ENCODE results near the gene OR52A1. TPM values are rescaled to one million over a fixed set of nuclear protein-coding genes. Genes with fewer than 3 reads are reported as not detected.

OR52A1 gene
- total and polyA plus RNA-seq, 9 of the 15 experiments (the other 6 are each of a cell fraction or from before 2014, with no cell fraction given) = under 0.01 to 0.33 (median 0.13) TPM; not detected in 3

DNA sequence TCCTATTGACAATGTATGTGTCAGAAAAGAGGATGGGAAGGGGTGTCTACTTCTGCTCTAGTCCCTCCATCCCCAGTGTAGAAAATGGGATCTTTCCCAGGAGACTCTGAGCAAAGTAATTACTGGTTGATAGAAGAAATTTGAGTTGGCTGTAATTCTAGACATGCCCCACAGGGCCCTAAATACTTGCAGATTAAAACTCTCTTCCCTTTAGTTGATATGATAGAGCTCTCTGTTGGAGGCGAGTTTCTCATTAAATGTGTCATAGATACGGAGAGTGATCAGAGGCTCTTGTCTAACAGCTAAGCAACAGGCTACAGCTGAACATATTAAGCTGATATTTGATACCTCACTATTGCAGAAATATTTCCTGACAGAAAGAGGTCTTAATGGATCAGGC lies 52.3 kb downstream of the OR52A1 start (continued):
- TF ChIP-seq, protein P1, sequence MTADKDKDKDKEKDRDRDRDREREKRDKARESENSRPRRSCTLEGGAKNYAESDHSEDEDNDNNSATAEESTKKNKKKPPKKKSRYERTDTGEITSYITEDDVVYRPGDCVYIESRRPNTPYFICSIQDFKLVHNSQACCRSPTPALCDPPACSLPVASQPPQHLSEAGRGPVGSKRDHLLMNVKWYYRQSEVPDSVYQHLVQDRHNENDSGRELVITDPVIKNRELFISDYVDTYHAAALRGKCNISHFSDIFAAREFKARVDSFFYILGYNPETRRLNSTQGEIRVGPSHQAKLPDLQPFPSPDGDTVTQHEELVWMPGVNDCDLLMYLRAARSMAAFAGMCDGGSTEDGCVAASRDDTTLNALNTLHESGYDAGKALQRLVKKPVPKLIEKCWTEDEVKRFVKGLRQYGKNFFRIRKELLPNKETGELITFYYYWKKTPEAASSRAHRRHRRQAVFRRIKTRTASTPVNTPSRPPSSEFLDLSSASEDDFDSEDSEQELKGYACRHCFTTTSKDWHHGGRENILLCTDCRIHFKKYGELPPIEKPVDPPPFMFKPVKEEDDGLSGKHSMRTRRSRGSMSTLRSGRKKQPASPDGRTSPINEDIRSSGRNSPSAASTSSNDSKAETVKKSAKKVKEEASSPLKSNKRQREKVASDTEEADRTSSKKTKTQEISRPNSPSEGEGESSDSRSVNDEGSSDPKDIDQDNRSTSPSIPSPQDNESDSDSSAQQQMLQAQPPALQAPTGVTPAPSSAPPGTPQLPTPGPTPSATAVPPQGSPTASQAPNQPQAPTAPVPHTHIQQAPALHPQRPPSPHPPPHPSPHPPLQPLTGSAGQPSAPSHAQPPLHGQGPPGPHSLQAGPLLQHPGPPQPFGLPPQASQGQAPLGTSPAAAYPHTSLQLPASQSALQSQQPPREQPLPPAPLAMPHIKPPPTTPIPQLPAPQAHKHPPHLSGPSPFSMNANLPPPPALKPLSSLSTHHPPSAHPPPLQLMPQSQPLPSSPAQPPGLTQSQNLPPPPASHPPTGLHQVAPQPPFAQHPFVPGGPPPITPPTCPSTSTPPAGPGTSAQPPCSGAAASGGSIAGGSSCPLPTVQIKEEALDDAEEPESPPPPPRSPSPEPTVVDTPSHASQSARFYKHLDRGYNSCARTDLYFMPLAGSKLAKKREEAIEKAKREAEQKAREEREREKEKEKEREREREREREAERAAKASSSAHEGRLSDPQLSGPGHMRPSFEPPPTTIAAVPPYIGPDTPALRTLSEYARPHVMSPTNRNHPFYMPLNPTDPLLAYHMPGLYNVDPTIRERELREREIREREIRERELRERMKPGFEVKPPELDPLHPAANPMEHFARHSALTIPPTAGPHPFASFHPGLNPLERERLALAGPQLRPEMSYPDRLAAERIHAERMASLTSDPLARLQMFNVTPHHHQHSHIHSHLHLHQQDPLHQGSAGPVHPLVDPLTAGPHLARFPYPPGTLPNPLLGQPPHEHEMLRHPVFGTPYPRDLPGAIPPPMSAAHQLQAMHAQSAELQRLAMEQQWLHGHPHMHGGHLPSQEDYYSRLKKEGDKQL (CRISPR knock-in tag; IDR thresholded peaks at IDR 0.05; ENCODE audit: borderline replicate concordance) = no peak
- no peak for TF ChIP-seq CHCHD3 (CRISPR knock-in tag; IDR thresholded peaks at IDR 0.05)
- TF ChIP-seq HDAC8 (tag; IDR thresholded peaks at IDR 0.05) = no peak
- TF ChIP-seq, protein P2, sequence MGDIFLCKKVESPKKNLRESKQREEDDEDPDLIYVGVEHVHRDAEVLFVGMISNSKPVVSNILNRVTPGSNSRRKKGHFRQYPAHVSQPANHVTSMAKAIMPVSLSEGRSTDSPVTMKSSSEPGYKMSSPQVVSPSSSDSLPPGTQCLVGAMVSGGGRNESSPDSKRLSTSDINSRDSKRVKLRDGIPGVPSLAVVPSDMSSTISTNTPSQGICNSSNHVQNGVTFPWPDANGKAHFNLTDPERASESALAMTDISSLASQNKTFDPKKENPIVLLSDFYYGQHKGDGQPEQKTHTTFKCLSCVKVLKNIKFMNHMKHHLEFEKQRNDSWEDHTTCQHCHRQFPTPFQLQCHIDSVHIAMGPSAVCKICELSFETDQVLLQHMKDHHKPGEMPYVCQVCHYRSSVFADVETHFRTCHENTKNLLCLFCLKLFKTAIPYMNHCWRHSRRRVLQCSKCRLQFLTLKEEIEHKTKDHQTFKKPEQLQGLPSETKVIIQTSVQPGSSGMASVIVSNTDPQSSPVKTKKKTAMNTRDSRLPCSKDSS (IDR thresholded peaks at IDR 0.05; ENCODE audit: low read depth, partially characterized antibody) = no peak
- TF ChIP-seq RBM14 (IDR thresholded peaks at IDR 0.05; ENCODE audit: borderline replicate concordance, insufficient read depth, low read depth, low read length) = no peak
- TF ChIP-seq, protein P3, sequence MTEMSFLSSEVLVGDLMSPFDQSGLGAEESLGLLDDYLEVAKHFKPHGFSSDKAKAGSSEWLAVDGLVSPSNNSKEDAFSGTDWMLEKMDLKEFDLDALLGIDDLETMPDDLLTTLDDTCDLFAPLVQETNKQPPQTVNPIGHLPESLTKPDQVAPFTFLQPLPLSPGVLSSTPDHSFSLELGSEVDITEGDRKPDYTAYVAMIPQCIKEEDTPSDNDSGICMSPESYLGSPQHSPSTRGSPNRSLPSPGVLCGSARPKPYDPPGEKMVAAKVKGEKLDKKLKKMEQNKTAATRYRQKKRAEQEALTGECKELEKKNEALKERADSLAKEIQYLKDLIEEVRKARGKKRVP (CRISPR knock-in tag; IDR thresholded peaks at IDR 0.05) = no peak
- TF ChIP-seq DIDO1 (tag; IDR thresholded peaks at IDR 0.05; ENCODE audit: low read depth) = no peak
- TF ChIP-seq, protein P4, sequence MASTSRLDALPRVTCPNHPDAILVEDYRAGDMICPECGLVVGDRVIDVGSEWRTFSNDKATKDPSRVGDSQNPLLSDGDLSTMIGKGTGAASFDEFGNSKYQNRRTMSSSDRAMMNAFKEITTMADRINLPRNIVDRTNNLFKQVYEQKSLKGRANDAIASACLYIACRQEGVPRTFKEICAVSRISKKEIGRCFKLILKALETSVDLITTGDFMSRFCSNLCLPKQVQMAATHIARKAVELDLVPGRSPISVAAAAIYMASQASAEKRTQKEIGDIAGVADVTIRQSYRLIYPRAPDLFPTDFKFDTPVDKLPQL (IDR thresholded peaks at IDR 0.05; ENCODE audit: extremely low read depth, insufficient read length) = no peak
- no peak for TF ChIP-seq STAT5B (CRISPR knock-in tag; IDR thresholded peaks at IDR 0.05)
- TF ChIP-seq, protein P5, sequence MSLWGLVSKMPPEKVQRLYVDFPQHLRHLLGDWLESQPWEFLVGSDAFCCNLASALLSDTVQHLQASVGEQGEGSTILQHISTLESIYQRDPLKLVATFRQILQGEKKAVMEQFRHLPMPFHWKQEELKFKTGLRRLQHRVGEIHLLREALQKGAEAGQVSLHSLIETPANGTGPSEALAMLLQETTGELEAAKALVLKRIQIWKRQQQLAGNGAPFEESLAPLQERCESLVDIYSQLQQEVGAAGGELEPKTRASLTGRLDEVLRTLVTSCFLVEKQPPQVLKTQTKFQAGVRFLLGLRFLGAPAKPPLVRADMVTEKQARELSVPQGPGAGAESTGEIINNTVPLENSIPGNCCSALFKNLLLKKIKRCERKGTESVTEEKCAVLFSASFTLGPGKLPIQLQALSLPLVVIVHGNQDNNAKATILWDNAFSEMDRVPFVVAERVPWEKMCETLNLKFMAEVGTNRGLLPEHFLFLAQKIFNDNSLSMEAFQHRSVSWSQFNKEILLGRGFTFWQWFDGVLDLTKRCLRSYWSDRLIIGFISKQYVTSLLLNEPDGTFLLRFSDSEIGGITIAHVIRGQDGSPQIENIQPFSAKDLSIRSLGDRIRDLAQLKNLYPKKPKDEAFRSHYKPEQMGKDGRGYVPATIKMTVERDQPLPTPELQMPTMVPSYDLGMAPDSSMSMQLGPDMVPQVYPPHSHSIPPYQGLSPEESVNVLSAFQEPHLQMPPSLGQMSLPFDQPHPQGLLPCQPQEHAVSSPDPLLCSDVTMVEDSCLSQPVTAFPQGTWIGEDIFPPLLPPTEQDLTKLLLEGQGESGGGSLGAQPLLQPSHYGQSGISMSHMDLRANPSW (CRISPR knock-in tag; IDR thresholded peaks at IDR 0.05) = no peak
- TF ChIP-seq ZNF24 (IDR thresholded peaks at IDR 0.05) = no peak
- TF ChIP-seq SRSF7 (optimal IDR thresholded peaks at IDR 0.05; ENCODE audit: low read depth, low read length) = no peak
